ENCODE results near the gene ZGPAT.

ZGPAT gene

DNA sequence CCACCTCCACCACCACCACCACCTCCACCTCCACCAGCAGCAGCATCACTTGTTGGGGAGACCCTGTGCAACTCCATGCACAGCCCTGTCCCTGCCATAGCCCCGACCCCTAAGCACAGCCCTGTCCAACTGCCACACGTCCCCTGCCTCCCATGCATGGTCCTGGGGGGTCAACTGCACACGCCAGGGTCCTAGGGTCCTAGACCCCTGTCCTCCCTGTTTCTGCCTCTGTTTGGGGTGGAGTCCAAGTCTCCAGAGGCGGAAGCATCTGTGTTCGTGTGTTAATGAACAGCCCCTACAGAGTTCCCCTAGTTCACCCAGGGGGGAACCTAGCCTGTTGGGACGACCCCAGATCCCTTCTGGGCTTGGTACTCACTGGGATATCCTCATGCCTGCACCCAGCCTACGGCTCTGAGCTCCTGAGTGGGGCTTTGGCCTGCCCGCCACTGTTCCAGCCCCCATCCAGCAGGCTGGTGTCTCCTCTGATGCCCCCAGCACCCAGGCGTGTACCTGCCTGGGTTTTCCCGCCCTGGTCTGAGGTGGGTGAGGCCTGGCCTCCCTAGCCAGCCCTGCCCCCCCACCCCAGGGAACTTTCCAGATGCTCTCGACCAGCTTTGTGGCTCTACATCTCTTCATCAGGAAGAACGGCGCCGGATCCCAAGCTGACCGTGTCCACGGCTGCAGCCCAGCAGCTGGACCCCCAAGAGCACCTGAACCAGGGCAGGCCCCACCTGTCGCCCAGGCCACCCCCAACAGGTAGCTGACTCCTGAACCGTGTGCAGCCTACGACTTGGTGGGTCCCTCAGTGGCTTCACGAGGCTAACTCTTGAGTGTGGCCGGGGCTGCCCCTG lies 13.9 kb upstream of the ZGPAT start:
- DNase-seq: no peak
- no peak overlapping the region for H3K4me3 Mint-ChIP-seq
- no peak overlapping the region for H3K27ac Mint-ChIP-seq
- peaks cover 3% of the 10 kb centered on the region for H3K9me3 Mint-ChIP-seq
- peaks cover 5% of the 10 kb centered on the region for H3K36me3 Mint-ChIP-seq (ENCODE audit: low read depth)
- H3K27me3 Mint-ChIP-seq (ENCODE audit: low read depth, poor library complexity): no peaks in the 10 kb centered on the region
- peaks cover 20% of the 10 kb centered on the region for H3K4me1 Mint-ChIP-seq
- TF ChIP-seq CTCF (IDR thresholded peaks at IDR 0.05): no peak

GRCh38 chr20:63694584-63695423 lies 13.0 kb upstream of the ZGPAT start:
- Mint-ChIP-seq H3K4me1 (peaks cover 20% of the 10 kb centered on the region), H3K27ac (no peak overlapping the region), H3K4me3 (no peak overlapping the region), H3K36me3 (ENCODE audit: low read depth) (peaks cover 5% of the 10 kb centered on the region), H3K27me3 (ENCODE audit: low read depth, poor library complexity) (no peaks in the 10 kb centered on the region), H3K9me3 (peaks cover 3% of the 10 kb centered on the region)
- TF ChIP-seq CTCF (IDR thresholded peaks at IDR 0.05): no peak
- DNase-seq: no peak

- H3K27me3 Mint-ChIP-seq (ENCODE audit: low read depth, poor library complexity): no peaks in the 10 kb centered on the region
- TF ChIP-seq CTCF (IDR thresholded peaks at IDR 0.05): no peak
These were observed 12.2 kb upstream of the ZGPAT start for GRCh38 chr20:63695424-63696305.

DNA sequence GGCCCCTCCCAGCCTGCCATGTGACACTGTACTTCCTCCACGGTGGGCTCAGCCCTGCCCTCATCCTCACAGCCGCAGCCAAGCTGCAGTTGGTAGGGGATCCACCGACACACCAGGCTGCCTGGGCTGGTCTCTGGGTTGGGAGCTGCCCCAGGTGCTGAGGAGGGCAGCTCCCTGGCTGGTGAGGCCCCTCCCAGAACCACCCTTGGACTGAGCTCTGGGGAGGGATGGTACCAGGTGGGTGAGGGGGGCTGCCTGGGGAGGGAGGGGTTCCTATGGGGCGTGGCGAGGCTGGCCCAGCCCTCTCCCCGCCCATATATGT lies 11.6 kb upstream of the ZGPAT start:
- H3K36me3 Mint-ChIP-seq (ENCODE audit: low read depth): peaks cover 5% of the 10 kb centered on the region
- no peak for DNase-seq

More at GRCh38 chr20:63695424-63696305, 12.2 kb upstream of the ZGPAT start:
- no peak overlapping the region for H3K4me3 Mint-ChIP-seq
- H3K36me3 Mint-ChIP-seq (ENCODE audit: low read depth): peaks cover 5% of the 10 kb centered on the region
- H3K9me3 Mint-ChIP-seq: peaks cover 3% of the 10 kb centered on the region
- H3K4me1 Mint-ChIP-seq: peaks cover 27% of the 10 kb centered on the region
- no peak for DNase-seq
- H3K27ac Mint-ChIP-seq: no peak overlapping the region

More for the DNA sequence above, 11.6 kb upstream of the ZGPAT start:
- TF ChIP-seq CTCF (IDR thresholded peaks at IDR 0.05): no peak
- Mint-ChIP-seq H3K9me3 (peaks cover 3% of the 10 kb centered on the region), H3K27ac (no peak overlapping the region), H3K4me1 (peaks cover 26% of the 10 kb centered on the region), H3K4me3 (no peak overlapping the region), H3K27me3 (ENCODE audit: low read depth, poor library complexity) (no peaks in the 10 kb centered on the region)
